HUES48 (cell line): ENCODE measurements around the gene TMEM120B.

Source experiments
- H3K27ac ChIP-seq: one replicate; pipeline ENCODE4 v1.7.0; 2013; ENCODE audit warnings: low read depth, low read length, inconsistent platforms
- H3K27me3 ChIP-seq: 2 replicates; pipeline ENCODE4 v1.6.1; 2013; ENCODE audit warnings: mild to moderate bottlenecking, low read length; ENCODE audit not compliant: control insufficient read depth, insufficient read depth
- H3K36me3 ChIP-seq: 2 replicates; pipeline ENCODE4 v1.6.1; 2013; ENCODE audit warnings: low read length; ENCODE audit not compliant: control insufficient read depth, insufficient read depth
- H3K4me1 ChIP-seq: 2 replicates; pipeline ENCODE4 v1.6.1; 2013; ENCODE audit warnings: mild to moderate bottlenecking, low read length; ENCODE audit not compliant: control insufficient read depth, insufficient read depth
- H3K4me3 ChIP-seq: 2 replicates; pipeline ENCODE4 v1.5.1; 2013; ENCODE audit warnings: mild to moderate bottlenecking, low read depth, low read length
- H3K9ac ChIP-seq: 2 replicates; pipeline ENCODE4 v1.6.1; 2013; ENCODE audit warnings: mild to moderate bottlenecking, low read depth, low read length, moderate library complexity
- H3K9me3 ChIP-seq: 2 replicates; pipeline ENCODE4 v1.6.1; 2013; ENCODE audit warnings: low read length; ENCODE audit not compliant: control insufficient read depth, insufficient read depth

TMEM120B gene

DNA sequence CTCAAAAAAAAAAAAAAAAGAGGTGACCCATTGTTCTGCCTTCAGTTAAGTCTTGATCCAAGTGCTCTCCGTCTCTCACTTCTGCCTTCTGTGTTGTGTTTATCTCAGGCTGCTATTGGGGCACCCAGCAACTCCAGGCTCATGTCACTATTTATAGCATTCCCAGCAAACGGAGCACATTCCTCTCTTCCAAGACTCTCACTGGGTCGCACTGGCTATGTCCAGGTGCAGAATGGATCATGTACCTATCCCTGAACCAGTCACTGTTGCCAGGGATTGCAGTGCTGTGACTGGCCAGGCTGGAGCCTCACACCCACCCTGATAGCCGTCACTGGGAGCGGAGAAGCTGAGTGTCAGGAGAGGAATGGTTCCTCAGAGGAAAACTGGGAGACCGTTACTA lies 49.7 kb downstream of the TMEM120B start:
- no peak overlapping the region for H3K4me3 ChIP-seq
- H3K36me3 ChIP-seq, result peaks cover 24% of the 10 kb centered on the region; the same call in 1 of the 2 replicates
- H3K9me3 ChIP-seq, result no peaks in the 10 kb centered on the region

GRCh38 chr12:121764808-121765207 lies 52.3 kb downstream of the TMEM120B start:
- Histone ChIP-seq H3K4me3 (no peak overlapping the region), H3K36me3 (peaks cover 28% of the 10 kb centered on the region), H3K9me3 (no peaks in the 10 kb centered on the region), H3K9ac (no peak overlapping the region), H3K27me3 (no peaks in the 10 kb centered on the region), H3K4me1 (0 out of 2 replicates have a peak, but pooled peaks cover 3% of the 10 kb centered on the region), H3K27ac (no peak overlapping the region)

More for the DNA sequence above, 49.7 kb downstream of the TMEM120B start:
- H3K4me1 ChIP-seq, result 0 out of 2 replicates have a peak, but pooled peaks cover 3% of the 10 kb centered on the region
- H3K27me3 ChIP-seq, result no peaks in the 10 kb centered on the region
- no peak overlapping the region for H3K27ac ChIP-seq
- H3K9ac ChIP-seq, result no peak overlapping the region

DNA sequence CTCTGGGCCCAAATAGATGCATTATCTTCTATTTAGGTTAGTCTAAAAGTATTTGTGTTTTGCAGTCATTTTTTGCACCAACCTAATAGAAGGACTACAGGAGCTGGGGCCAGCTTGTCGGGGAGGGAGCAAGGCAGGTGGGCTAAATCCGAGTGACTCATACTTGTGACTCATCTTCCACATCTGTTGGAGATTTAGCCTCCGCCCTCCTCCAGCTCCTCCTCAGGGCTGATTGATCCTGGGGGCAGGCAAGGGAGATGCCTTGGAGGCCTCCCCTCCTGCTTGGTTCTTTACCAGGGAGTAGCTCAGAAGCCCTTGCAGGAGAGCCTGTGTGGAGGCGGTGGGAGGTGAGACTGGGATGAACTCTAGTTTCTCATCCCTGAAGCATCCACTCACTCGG lies 53.0 kb downstream of the TMEM120B start:
- Histone ChIP-seq H3K36me3 (peaks cover 28% of the 10 kb centered on the region), H3K4me3 (no peak overlapping the region), H3K27ac (peak overlapping the region; percentile 80), H3K4me1 (0 out of 2 replicates have a peak, but pooled peaks cover 3% of the 10 kb centered on the region), H3K27me3 (no peaks in the 10 kb centered on the region), H3K9ac (no peak overlapping the region), H3K9me3 (no peaks in the 10 kb centered on the region)

DNA sequence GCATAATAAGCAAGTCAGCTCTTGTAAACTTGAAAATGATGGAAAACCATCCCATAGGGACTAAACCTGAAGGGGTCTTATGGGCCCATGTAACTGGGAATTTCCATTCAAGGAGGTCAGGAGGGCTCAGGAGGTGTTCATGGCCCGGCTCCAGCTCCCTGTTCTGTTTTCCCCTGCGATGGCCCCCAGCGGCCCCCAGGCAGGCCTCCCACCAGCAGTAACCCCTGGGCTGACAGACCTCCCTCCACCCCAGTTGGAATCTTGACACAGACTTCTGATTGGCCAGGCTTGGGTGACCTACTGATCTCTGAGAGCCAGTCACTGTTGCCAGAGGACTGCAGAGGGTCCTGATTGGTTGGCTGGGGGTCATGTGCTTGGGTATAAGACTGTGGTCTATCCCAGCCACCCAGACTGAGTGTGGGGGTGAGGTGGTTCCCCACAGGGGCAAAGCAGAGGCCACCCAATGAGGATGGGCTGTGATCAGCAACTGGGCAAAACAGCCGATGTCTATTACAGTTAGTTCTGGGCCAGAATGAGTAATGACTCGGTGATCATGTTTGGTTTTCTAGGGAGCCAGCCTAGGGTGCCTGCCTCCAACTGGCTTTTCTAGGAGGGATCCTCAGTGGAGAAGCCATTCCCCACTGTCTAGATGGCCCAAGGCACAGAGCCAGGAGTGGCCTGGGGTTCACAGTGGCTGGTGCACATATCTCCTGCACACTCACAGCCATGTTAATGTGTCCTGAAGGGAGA lies 53.9 kb downstream of the TMEM120B start:
- H3K36me3 ChIP-seq, result peaks cover 28% of the 10 kb centered on the region
- H3K27me3 ChIP-seq, result no peaks in the 10 kb centered on the region
- H3K4me3 ChIP-seq, result no peak overlapping the region
- 0 out of 2 replicates have a peak, but pooled peaks cover 3% of the 10 kb centered on the region for H3K4me1 ChIP-seq
- no peaks in the 10 kb centered on the region for H3K9me3 ChIP-seq
- no peak overlapping the region for H3K9ac ChIP-seq
- H3K27ac ChIP-seq, result peak overlapping the region; percentile 56

- Histone ChIP-seq H3K4me3 (no peak overlapping the region), H3K36me3 (peaks cover 28% of the 10 kb centered on the region), H3K4me1 (0 out of 2 replicates have a peak, but pooled peaks cover 3% of the 10 kb centered on the region), H3K27ac (no peak overlapping the region), H3K9me3 (no peaks in the 10 kb centered on the region), H3K9ac (no peak overlapping the region), H3K27me3 (no peaks in the 10 kb centered on the region)
These were observed 55.0 kb downstream of the TMEM120B start for GRCh38 chr12:121767525-121768016.

GRCh38 chr12:121769297-121769830 lies 56.8 kb downstream of the TMEM120B start:
- Histone ChIP-seq H3K4me1 (0 out of 2 replicates have a peak, but pooled peaks cover 8% of the 10 kb centered on the region), H3K27ac (no peak overlapping the region)

DNA sequence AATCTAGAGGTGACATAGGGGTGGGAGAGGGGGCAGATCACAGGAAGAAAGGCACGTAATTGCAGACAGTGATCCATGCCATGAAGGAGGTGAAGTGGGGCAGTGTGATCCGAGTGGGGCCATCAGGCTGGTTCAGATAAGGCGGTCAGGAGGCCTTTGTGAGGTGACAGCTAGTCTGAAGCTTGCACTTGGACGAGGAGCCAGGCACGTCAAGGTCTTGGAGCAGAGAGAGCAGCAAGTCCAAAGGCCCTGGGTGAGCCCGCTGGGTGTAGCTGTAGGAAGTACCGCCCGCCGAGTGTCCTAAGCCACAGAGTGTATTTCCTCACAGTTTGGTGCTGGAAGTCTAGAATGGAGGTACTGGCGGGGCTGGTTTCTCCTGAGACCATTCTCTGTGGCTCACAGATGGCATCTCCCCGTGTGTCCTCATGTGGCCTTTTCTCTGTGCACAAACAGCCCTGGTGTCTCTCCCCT lies 57.3 kb downstream of the TMEM120B start:
- Histone ChIP-seq H3K4me3 (no peak overlapping the region), H3K4me1 (peaks cover 12% of the 10 kb centered on the region), H3K27ac (peak overlapping the region; percentile 12), H3K9me3 (no peaks in the 10 kb centered on the region), H3K9ac (no peak overlapping the region), H3K36me3 (peaks cover 21% of the 10 kb centered on the region), H3K27me3 (no peaks in the 10 kb centered on the region)

More at GRCh38 chr12:121769297-121769830, 56.8 kb downstream of the TMEM120B start:
- H3K9ac ChIP-seq, result no peak overlapping the region
- H3K4me3 ChIP-seq, result no peak overlapping the region
- no peaks in the 10 kb centered on the region for H3K9me3 ChIP-seq
- no peaks in the 10 kb centered on the region for H3K27me3 ChIP-seq
- H3K36me3 ChIP-seq, result peaks cover 25% of the 10 kb centered on the region

- no peaks in the 10 kb centered on the region for H3K27me3 ChIP-seq
- H3K4me3 ChIP-seq, result no peak overlapping the region
- peak overlapping the region; percentile 12 for H3K27ac ChIP-seq
- peaks cover 19% of the 10 kb centered on the region for H3K36me3 ChIP-seq
- H3K9ac ChIP-seq, result no peak overlapping the region
- H3K4me1 ChIP-seq, result peaks cover 15% of the 10 kb centered on the region
- H3K9me3 ChIP-seq, result no peaks in the 10 kb centered on the region
These were observed 57.8 kb downstream of the TMEM120B start for GRCh38 chr12:121770388-121770787.

DNA sequence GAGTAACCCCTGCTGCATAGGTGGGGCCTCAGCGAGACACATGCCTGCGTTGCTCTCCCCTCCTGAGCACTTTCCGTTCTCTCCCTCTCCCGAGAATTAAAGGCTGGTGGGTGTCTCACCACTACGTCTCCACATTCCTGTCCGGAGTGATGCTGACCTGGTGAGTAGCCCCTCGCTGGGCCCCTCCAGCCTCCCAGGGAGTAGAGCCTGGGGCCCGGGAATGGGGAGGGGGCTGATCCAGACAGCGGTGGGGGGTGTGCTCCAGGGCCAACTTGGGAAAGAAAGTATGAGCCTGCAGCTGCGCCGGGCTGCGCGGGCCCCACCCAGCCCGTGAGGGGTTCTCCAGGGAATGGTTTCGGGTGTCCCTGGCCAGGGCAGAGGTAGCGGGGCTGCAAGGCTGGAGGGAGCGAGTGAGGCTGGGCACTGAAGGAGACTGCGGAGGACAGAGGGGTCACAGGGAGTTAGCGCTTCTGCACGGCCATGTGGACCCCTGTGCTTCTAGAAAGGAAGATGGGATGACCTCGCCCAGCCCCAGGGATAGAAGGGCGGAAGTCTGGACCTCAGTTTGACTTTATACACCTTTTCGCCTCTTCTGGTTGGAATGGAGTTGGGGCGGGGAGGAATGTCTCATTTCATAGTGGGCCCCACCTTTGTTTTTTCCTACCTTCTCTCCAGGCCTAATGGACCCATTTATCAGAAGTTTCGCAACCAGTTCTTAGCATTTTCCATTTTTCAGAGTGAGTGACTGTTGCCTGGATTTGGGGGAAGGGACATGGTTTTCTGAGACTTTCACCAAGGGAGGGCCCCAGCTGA lies 58.5 kb downstream of the TMEM120B start:
- H3K9me3 ChIP-seq, result no peaks in the 10 kb centered on the region
- H3K27ac ChIP-seq, result no peak overlapping the region
- H3K36me3 ChIP-seq, result peaks cover 13% of the 10 kb centered on the region
- peaks cover 18% of the 10 kb centered on the region for H3K4me1 ChIP-seq
- no peak overlapping the region for H3K4me3 ChIP-seq
- no peak overlapping the region for H3K9ac ChIP-seq
- H3K27me3 ChIP-seq, result no peaks in the 10 kb centered on the region

- Histone ChIP-seq H3K27me3 (no peaks in the 10 kb centered on the region), H3K27ac (no peak overlapping the region), H3K36me3 (no peaks in the 10 kb centered on the region; the same call in 1 of the 2 replicates), H3K4me3 (no peak overlapping the region), H3K4me1 (peaks cover 18% of the 10 kb centered on the region), H3K9ac (no peak overlapping the region), H3K9me3 (no peaks in the 10 kb centered on the region)
These were observed 60.6 kb downstream of the TMEM120B start for GRCh38 chr12:121773011-121773777.
